ENCODE results near the gene AUTS2.

Gene AUTS2

GRCh38 chr7:69661342-69661741 is 63.1 kb downstream of the AUTS2 start:
- DNase-seq, result no peak

- no peak for DNase-seq
Observed at GRCh38 chr7:69663911-69664832, 65.9 kb downstream of the AUTS2 start.

GRCh38 chr7:69665369-69665768 is 67.1 kb downstream of the AUTS2 start:
- no peak for DNase-seq

- DNase-seq, result no peak
Observed at GRCh38 chr7:69668339-69668870, 70.1 kb downstream of the AUTS2 start.

- no peak for DNase-seq
Observed at GRCh38 chr7:69670701-69671100, 72.4 kb downstream of the AUTS2 start.

- DNase-seq, result no peak
Observed at GRCh38 chr7:69673074-69673473, 74.8 kb downstream of the AUTS2 start.

GRCh38 chr7:69674701-69675182 is 76.5 kb downstream of the AUTS2 start:
- no peak for DNase-seq

GRCh38 chr7:69676247-69676646 is 78.0 kb downstream of the AUTS2 start:
- DNase-seq, result no peak

GRCh38 chr7:69677054-69677852 is 79.0 kb downstream of the AUTS2 start:
- DNase-seq, result no peak

- DNase-seq, result no peak
Observed at GRCh38 chr7:69677881-69678493, 79.7 kb downstream of the AUTS2 start.

- no peak for DNase-seq
Observed at GRCh38 chr7:69678494-69679187, 80.4 kb downstream of the AUTS2 start.

- DNase-seq, result no peak
Observed at GRCh38 chr7:69681181-69681580, 82.9 kb downstream of the AUTS2 start.

- no peak for DNase-seq
Observed at GRCh38 chr7:69682518-69682917, 84.2 kb downstream of the AUTS2 start.

GRCh38 chr7:69683002-69683401 is 84.7 kb downstream of the AUTS2 start:
- DNase-seq, result no peak

- DNase-seq, result no peak
Observed at GRCh38 chr7:69684369-69685292, 86.4 kb downstream of the AUTS2 start.

GRCh38 chr7:69685293-69685631 is 87.0 kb downstream of the AUTS2 start:
- DNase-seq, result no peak

- no peak for DNase-seq
Observed at GRCh38 chr7:69686366-69686765, 88.1 kb downstream of the AUTS2 start.

- no peak for DNase-seq
Observed at GRCh38 chr7:69687739-69688433, 89.6 kb downstream of the AUTS2 start.

GRCh38 chr7:69690329-69690728 is 92.1 kb downstream of the AUTS2 start:
- no peak for DNase-seq

GRCh38 chr7:69691327-69691726 is 93.1 kb downstream of the AUTS2 start:
- no peak for DNase-seq

- no peak for DNase-seq
Observed at GRCh38 chr7:69691734-69692133, 93.5 kb downstream of the AUTS2 start.

Data from effector CD8-positive, alpha-beta T cell (primary cell).